Neutrophil (primary cell): ENCODE data around the gene KCNH8.

ENCODE experiments used
- H3K27ac ChIP-seq: fragments of 200-600 bp; sonication (generic); 2 replicates; pipeline ENCODE4 v1.5.1; 2016; ENCODE audit warnings: mild to moderate bottlenecking, moderate library complexity
- H3K27me3 ChIP-seq: fragments of 200-600 bp; sonication (generic); 2 replicates; pipeline ENCODE4 v1.6.0; 2016; ENCODE audit warnings: mild to moderate bottlenecking
- H3K36me3 ChIP-seq: fragments of 200-600 bp; sonication (generic); 2 replicates; pipeline ENCODE4 v1.5.1; 2017
- H3K4me1 ChIP-seq, 2 experiments: fragments of 200-600 bp in 1 of 2; sonication (generic) in 1 of 2; 1 replicate in 1 of 2; 2 replicates in 1 of 2; pipeline versions ENCODE4 v1.5.1 to v1.6.1; 2013 to 2016; ENCODE audit warnings: low read depth in 1 of 2, low read length in 1 of 2, mild to moderate bottlenecking in 1 of 2, moderate library complexity in 1 of 2; ENCODE audit not compliant: control insufficient read depth in 1 of 2, insufficient read depth in 1 of 2
- H3K4me3 ChIP-seq, 2 experiments: fragments of 200-600 bp in 1 of 2; sonication (generic) in 1 of 2; 1 replicate in 1 of 2; 2 replicates in 1 of 2; pipeline ENCODE4 v1.5.1; 2013 to 2016; ENCODE audit warnings: low read depth in 1 of 2, low read length in 1 of 2, mild to moderate bottlenecking in 1 of 2, moderate library complexity in 1 of 2
- H3K9me3 ChIP-seq: fragments of 200-600 bp; sonication (generic); 2 replicates; pipeline ENCODE4 v1.5.1; 2016
- TF ChIP-seq, protein P1 (sequence below): fragments of 200-600 bp; sonication (generic); IDR thresholded peaks from 2 replicates; pipeline ENCODE4 v1.5.1; 2016; ENCODE audit warnings: antibody characterized with exemption

The KCNH8 gene

GRCh38 chr3:19272296-19272695 lies 124.0 kb downstream of the KCNH8 start:
- TF ChIP-seq, protein P1, sequence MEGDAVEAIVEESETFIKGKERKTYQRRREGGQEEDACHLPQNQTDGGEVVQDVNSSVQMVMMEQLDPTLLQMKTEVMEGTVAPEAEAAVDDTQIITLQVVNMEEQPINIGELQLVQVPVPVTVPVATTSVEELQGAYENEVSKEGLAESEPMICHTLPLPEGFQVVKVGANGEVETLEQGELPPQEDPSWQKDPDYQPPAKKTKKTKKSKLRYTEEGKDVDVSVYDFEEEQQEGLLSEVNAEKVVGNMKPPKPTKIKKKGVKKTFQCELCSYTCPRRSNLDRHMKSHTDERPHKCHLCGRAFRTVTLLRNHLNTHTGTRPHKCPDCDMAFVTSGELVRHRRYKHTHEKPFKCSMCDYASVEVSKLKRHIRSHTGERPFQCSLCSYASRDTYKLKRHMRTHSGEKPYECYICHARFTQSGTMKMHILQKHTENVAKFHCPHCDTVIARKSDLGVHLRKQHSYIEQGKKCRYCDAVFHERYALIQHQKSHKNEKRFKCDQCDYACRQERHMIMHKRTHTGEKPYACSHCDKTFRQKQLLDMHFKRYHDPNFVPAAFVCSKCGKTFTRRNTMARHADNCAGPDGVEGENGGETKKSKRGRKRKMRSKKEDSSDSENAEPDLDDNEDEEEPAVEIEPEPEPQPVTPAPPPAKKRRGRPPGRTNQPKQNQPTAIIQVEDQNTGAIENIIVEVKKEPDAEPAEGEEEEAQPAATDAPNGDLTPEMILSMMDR = no peak
- Histone ChIP-seq H3K27ac (no peak overlapping the region), H3K9me3 (no peaks in the 10 kb centered on the region), H3K4me1 (no peaks in the 10 kb centered on the region), H3K36me3 (no peaks in the 10 kb centered on the region), H3K27me3 (no peaks in the 10 kb centered on the region), H3K4me3 (no peak overlapping the region)

GRCh38 chr3:19273091-19273490 lies 124.8 kb downstream of the KCNH8 start:
- H3K4me3 ChIP-seq = no peak overlapping the region
- H3K36me3 ChIP-seq = no peaks in the 10 kb centered on the region
- no peaks in the 10 kb centered on the region for H3K27me3 ChIP-seq
- H3K9me3 ChIP-seq = no peaks in the 10 kb centered on the region
- TF ChIP-seq, protein P1 = no peak
- H3K4me1 ChIP-seq = no peaks in the 10 kb centered on the region
- H3K27ac ChIP-seq = no peak overlapping the region

- Histone ChIP-seq H3K36me3 (no peaks in the 10 kb centered on the region), H3K4me3 (no peak overlapping the region), H3K27ac (no peak overlapping the region), H3K27me3 (no peaks in the 10 kb centered on the region), H3K9me3 (no peaks in the 10 kb centered on the region), H3K4me1 (no peaks in the 10 kb centered on the region)
- TF ChIP-seq, protein P1 = no peak
Measured at GRCh38 chr3:19274576-19274975, 126.3 kb downstream of the KCNH8 start.

DNA sequence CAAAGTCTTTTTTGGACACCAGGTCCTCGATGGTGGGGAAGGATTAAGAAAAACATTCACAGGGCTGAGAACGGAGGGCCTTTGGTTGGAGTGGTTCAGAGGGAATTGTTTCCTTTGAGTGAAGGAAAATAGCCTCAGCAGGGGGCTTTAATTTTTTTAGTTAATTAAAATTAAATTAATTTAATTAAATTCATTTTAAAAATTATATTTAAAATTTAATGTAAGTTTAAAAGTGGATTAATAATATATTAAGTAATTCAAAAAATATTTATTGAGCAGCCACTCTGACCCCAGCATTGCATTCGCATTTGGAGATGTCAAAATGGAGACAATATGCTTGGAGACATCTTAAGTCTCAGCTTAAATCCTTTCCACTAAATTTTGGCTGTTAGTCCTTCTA lies 136.7 kb downstream of the KCNH8 start:
- Histone ChIP-seq H3K27ac (no peak overlapping the region), H3K4me3 (no peak overlapping the region), H3K27me3 (no peaks in the 10 kb centered on the region), H3K9me3 (no peaks in the 10 kb centered on the region), H3K36me3 (no peaks in the 10 kb centered on the region), H3K4me1 (no peaks in the 10 kb centered on the region)
- TF ChIP-seq, protein P1 = no peak

DNA sequence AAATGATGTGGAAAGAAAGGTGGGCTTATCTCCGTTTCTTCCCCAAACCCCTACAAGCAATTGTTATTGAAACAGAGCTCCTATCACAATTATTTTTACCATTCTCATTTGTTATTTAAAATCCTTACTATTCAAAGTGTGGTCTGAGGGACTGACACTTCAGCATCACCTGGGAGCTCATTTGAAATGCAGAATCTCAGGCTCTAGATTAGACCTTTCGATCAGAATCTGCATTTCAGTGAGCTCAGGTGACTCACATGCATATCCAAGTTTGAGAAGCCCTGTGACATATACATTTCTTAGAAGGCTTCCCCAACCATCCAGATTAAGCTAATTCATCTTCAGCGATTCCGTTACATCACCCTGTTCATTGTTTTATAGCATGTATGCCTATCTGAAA lies 145.0 kb downstream of the KCNH8 start:
- TF ChIP-seq, protein P1 = no peak
- Histone ChIP-seq H3K9me3 (no peaks in the 10 kb centered on the region), H3K4me1 (no peaks in the 10 kb centered on the region), H3K4me3 (no peak overlapping the region), H3K27ac (no peak overlapping the region), H3K27me3 (no peaks in the 10 kb centered on the region), H3K36me3 (no peaks in the 10 kb centered on the region)

DNA sequence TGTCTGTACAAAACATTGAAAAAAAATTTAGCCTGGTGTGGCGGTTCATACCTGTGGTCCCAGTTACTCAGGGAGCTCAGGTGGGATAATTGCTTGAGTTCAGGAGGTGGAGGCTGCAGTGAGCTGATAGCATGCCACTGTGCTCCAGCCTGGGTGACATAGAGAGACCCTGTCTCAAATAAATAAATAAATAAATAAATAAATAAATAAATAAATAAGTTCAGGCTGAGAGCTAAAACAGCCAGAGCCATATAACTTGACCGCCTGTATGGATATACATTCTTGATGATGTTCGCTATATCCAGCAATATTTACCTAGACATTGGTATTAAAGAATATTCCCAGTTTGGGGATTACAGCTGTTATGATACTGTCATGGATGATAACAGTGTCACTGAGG lies 146.9 kb downstream of the KCNH8 start:
- H3K4me1 ChIP-seq = no peaks in the 10 kb centered on the region
- no peaks in the 10 kb centered on the region for H3K36me3 ChIP-seq
- H3K27me3 ChIP-seq = no peaks in the 10 kb centered on the region
- TF ChIP-seq, protein P1 = no peak
- H3K9me3 ChIP-seq = no peaks in the 10 kb centered on the region
- no peak overlapping the region for H3K4me3 ChIP-seq
- no peak overlapping the region for H3K27ac ChIP-seq
